ENCODE measurements around the gene HPSE2. TPM values are rescaled to one million over a fixed set of nuclear protein-coding genes. Genes with fewer than 3 reads are reported as not detected.
"Not testable (repeated sequence)": the region's sequence is repeated elsewhere in the genome, so short reads cannot be mapped to it uniquely, and the experiment has no call there.

Gene HPSE2
- total and polyA plus RNA-seq, 8 donors: 0.04 to 1.1 (median 0.05) TPM; not detected in 5

DNA sequence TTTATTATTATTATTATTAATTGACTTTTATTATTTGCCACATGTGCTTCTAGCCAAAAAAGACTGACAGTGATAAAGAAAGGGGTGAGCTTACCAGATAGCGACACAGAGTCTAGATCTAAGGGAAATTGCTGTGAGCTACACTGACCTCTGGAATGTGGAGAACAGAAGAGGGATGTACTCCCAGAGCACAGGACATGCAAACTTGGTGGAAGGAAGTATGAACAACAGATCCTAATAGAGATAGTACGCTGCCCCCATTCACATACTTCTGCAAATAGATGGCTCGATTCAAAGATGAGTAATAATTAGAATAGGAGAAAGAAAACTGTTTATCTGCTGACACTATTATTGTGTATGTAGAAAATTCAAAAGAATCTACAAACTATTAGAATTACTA, 679.6 kb downstream of the HPSE2 start:
- TF ChIP-seq, protein P1, sequence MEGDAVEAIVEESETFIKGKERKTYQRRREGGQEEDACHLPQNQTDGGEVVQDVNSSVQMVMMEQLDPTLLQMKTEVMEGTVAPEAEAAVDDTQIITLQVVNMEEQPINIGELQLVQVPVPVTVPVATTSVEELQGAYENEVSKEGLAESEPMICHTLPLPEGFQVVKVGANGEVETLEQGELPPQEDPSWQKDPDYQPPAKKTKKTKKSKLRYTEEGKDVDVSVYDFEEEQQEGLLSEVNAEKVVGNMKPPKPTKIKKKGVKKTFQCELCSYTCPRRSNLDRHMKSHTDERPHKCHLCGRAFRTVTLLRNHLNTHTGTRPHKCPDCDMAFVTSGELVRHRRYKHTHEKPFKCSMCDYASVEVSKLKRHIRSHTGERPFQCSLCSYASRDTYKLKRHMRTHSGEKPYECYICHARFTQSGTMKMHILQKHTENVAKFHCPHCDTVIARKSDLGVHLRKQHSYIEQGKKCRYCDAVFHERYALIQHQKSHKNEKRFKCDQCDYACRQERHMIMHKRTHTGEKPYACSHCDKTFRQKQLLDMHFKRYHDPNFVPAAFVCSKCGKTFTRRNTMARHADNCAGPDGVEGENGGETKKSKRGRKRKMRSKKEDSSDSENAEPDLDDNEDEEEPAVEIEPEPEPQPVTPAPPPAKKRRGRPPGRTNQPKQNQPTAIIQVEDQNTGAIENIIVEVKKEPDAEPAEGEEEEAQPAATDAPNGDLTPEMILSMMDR (IDR thresholded peaks at IDR 0.05): no peak
- no peaks in the 10 kb centered on the region for H3K4me1 ChIP-seq
- intact Hi-C loops (cut with DNase I): no loop called here
- no peak overlapping the region for H3K27ac ChIP-seq
- WGBS, 2 donors: 67 to 74% methylated on average over 3 of the region's 3 CpGs
- FAIRE-seq (no peak), ATAC-seq (no peak), DNase-seq (no peak)
- H3K9me3 ChIP-seq: no peaks in the 10 kb centered on the region
- no peak overlapping the region for H3K4me3 ChIP-seq
- no peaks in the 10 kb centered on the region for H3K36me3 ChIP-seq
- H3K27me3 ChIP-seq: no peaks in the 10 kb centered on the region

DNA sequence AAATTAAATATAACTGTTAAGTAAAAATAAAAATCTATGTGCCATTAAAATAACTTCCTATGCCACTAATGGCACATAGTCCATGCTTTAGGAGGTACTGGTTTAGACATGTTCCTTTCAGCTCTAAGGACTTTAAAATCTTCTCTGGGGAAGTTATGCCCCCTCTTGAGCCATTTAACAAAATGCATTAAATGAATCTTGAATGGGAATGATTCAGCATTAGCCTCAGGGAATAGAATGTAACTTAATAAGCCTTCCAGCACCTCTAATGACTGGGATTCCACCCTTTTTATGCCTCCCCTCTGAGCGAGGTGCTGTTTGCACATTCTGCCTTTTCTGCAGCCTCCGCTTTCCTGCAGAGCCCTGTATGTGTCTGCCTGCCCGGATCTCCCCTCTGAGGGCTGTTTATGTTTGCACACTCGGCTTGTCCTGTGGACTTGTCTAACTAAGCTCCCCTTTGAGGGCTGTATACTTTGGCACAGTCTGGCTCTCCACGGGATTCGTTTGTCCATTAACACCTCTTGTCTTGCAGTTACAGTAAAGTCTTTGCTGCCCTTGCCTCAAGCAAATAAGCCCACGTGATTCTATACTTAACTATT, 680.5 kb downstream of the HPSE2 start:
- TF ChIP-seq, protein P1 (IDR thresholded peaks at IDR 0.05): no peak
- intact Hi-C loops (cut with DNase I): no loop called here
- no peak for FAIRE-seq
- Histone ChIP-seq H3K4me1 (no peaks in the 10 kb centered on the region), H3K36me3 (no peaks in the 10 kb centered on the region), H3K4me3 (no peak overlapping the region), H3K27me3 (no peaks in the 10 kb centered on the region), H3K27ac (no peak overlapping the region), H3K9me3 (no peaks in the 10 kb centered on the region)
- DNase-seq: no peak
- WGBS, 2 donors: 28 to 30% methylated on average over 7 of the region's 7 CpGs
- no peak for ATAC-seq

DNA sequence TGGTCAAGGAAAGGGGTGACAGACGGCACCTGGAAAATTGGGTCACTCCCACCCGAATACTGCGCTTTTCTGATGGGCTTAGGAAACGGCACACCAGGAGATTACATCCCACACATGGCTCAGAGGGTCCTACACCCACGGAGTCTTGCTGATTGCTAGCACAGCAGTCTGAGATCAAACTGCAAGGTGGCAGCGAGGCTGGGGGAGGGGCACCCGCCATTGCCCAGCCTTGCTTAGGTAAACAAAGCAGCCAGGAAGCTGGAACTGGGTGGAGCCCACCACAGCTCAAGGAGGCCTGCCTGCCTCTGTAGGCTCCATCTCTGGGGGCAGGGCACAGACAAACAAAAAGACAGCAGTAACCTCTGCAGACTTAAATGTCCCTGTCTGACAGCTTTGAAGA, 694.1 kb downstream of the HPSE2 start:
- H3K27me3 ChIP-seq; FAIRE-seq; DNase-seq; ATAC-seq; H3K27ac ChIP-seq; H3K9me3 ChIP-seq; H3K4me1 ChIP-seq; H3K36me3 ChIP-seq; H3K4me3 ChIP-seq; intact Hi-C loops (cut with DNase I): not testable (repeated sequence)
- WGBS, 2 donors: 51 to 71% methylated on average over 5 to 7 of the region's 7 CpGs

- no peaks in the 10 kb centered on the region for H3K9me3 ChIP-seq
- ATAC-seq: no peak
- FAIRE-seq: no peak
- TF ChIP-seq, protein P1 (IDR thresholded peaks at IDR 0.05): no peak
- 79 to 91% methylated on average over 1 of the region's 1 CpG for WGBS, 2 donors
- no peak for DNase-seq
- H3K4me3 ChIP-seq: no peak overlapping the region
- no peaks in the 10 kb centered on the region for H3K27me3 ChIP-seq
- H3K4me1 ChIP-seq: no peaks in the 10 kb centered on the region
- H3K27ac ChIP-seq: no peak overlapping the region
- intact Hi-C loops (cut with DNase I): no loop called here
- H3K36me3 ChIP-seq: no peaks in the 10 kb centered on the region
Measured at GRCh38 chr10:98539578-98539977, 696.1 kb downstream of the HPSE2 start.

- H3K4me3 ChIP-seq: no peak overlapping the region
- H3K9me3 ChIP-seq: no peaks in the 10 kb centered on the region
- DNase-seq (no peak), ATAC-seq (no peak), FAIRE-seq (no peak)
- no peaks in the 10 kb centered on the region for H3K36me3 ChIP-seq
- intact Hi-C loops (cut with DNase I): no loop called here
- no peaks in the 10 kb centered on the region for H3K4me1 ChIP-seq
- no peaks in the 10 kb centered on the region for H3K27me3 ChIP-seq
- TF ChIP-seq, protein P1 (IDR thresholded peaks at IDR 0.05): no peak
- H3K27ac ChIP-seq: no peak overlapping the region
Measured at GRCh38 chr10:98538472-98538871, 697.2 kb downstream of the HPSE2 start.

Measured in pancreas (tissue), 10 donors.